Brain microvascular endothelial cell (primary cell): Measurements from ENCODE around the gene OR10Z1.

Experiments used
- DNase-seq: peaks from one replicate; pipeline ENCODE4 v3.0.0-alpha.2; 2020
- H3K27ac ChIP-seq: fragments of 250-450 bp; sonication (Bioruptor Pico); 2 replicates; pipeline ENCODE4 v1.5.1; 2020; ENCODE audit warnings: mild to moderate bottlenecking, moderate library complexity
- H3K27me3 ChIP-seq: fragments of 250-450 bp; sonication (Bioruptor Pico); replicated peaks from 2 replicates; pipeline ENCODE4 v1.5.1; 2020; ENCODE audit warnings: mild to moderate bottlenecking
- H3K36me3 ChIP-seq: fragments of 250-450 bp; sonication (Bioruptor Pico); replicated peaks from 2 replicates; pipeline ENCODE4 v1.5.1; 2020; ENCODE audit warnings: mild to moderate bottlenecking
- H3K4me3 ChIP-seq: 2 replicates; pipeline ENCODE4 v1.5.1; 2011; ENCODE audit warnings: low read depth, mild to moderate bottlenecking, control low read depth, low read length, moderate library complexity
- in situ Hi-C: cut with HindIII; loops from 2 replicates; pipeline ENCODE4 v1.10.0; 2017; ENCODE audit warnings: low sequenced_read_pairs, low pct_ligation_motif_present
- TF ChIP-seq, protein P1 (sequence below): IDR thresholded peaks from 2 replicates; pipeline ENCODE4 v1.5.1; 2011; ENCODE audit warnings: low read depth, mild to moderate bottlenecking, moderate library complexity, low read length, control low read depth, inconsistent platforms; ENCODE audit errors: missing control alignments

Gene OR10Z1, protein sequence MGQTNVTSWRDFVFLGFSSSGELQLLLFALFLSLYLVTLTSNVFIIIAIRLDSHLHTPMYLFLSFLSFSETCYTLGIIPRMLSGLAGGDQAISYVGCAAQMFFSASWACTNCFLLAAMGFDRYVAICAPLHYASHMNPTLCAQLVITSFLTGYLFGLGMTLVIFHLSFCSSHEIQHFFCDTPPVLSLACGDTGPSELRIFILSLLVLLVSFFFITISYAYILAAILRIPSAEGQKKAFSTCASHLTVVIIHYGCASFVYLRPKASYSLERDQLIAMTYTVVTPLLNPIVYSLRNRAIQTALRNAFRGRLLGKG

DNA sequence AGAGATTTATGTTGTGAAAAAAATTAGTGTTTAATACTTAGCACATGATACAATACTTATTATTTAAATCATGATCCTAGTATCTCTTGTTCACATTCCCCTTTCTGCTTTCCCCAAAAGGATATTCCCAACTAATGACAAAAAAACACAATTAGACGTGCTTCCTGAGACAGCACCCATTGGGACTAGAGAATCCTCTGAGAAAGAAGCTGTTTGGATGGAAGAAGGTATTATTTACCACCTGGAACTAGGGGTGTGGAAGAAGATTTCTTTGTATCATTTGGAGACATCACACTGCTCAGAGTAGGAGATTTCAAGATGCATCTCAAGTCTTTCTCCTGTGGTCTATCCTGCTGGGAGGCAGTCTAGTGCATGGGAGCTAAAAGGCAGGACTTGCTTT lies at the start of gene OR10Z1:
OR10Z1 (plus strand) TSS at position 301 of the 400 bp plus-strand sequence. CDS start 1,171 bp downstream, outside the sequence.
- Histone ChIP-seq H3K27me3 (no peaks in the 10 kb centered on the region), H3K4me3 (no peak within 1 kb of the TSS), H3K27ac (no peak within 1 kb of the TSS), H3K36me3 (no peaks in the 10 kb centered on the region)
- TF ChIP-seq, protein P1, sequence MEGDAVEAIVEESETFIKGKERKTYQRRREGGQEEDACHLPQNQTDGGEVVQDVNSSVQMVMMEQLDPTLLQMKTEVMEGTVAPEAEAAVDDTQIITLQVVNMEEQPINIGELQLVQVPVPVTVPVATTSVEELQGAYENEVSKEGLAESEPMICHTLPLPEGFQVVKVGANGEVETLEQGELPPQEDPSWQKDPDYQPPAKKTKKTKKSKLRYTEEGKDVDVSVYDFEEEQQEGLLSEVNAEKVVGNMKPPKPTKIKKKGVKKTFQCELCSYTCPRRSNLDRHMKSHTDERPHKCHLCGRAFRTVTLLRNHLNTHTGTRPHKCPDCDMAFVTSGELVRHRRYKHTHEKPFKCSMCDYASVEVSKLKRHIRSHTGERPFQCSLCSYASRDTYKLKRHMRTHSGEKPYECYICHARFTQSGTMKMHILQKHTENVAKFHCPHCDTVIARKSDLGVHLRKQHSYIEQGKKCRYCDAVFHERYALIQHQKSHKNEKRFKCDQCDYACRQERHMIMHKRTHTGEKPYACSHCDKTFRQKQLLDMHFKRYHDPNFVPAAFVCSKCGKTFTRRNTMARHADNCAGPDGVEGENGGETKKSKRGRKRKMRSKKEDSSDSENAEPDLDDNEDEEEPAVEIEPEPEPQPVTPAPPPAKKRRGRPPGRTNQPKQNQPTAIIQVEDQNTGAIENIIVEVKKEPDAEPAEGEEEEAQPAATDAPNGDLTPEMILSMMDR, result no peak
- DNase-seq, result no peak
- in situ Hi-C loops, result no loop called here

DNA sequence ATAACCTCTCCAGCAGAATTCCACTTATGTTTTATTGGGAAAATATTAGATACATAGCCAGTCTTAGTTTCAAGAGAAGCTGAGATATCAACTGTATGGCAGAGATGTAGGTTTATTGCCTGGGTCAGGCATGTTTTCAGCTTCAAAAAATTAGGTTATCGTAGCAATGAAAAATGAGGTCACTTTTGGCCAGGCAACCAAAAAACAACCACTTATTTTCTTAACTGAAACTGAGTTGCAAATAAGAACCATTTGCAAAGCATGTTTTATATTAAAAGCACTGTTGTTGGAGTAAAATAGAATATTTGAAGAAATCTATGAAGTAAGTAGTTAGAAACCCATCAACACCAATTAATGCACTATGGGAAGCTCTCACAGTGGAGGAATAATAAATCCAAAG lies 45.4 kb upstream of the OR10Z1 start:
- Histone ChIP-seq H3K27me3 (no peaks in the 10 kb centered on the region), H3K36me3 (no peaks in the 10 kb centered on the region), H3K27ac (no peak overlapping the region), H3K4me3 (no peak overlapping the region)
- no peak for DNase-seq
- TF ChIP-seq, protein P1, result no peak
- in situ Hi-C loops, result no loop called here

DNA sequence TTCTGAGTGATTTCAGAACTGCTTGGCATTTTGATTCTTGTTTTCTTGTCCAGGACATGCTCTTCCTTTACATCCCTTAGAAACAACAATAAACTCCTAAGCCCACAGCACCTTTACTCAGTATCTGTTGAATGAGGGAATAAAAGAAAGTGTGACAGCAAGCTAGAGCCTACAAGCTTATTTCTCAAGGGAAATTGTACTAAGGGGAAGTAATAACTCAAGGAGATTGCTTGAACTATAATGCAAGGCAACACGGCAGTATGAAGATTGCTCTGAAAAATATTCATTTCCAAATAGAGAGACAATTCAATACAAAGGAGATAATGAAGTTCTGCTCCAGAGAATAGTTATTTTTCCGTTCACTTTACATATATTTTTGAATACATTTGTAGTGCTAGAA lies 41.2 kb upstream of the OR10Z1 start:
- in situ Hi-C loops, result no loop called here
- H3K36me3 ChIP-seq, result no peaks in the 10 kb centered on the region
- TF ChIP-seq, protein P1, result no peak
- no peak overlapping the region for H3K4me3 ChIP-seq
- no peak for DNase-seq
- H3K27ac ChIP-seq, result no peak overlapping the region
- H3K27me3 ChIP-seq, result no peaks in the 10 kb centered on the region

DNA sequence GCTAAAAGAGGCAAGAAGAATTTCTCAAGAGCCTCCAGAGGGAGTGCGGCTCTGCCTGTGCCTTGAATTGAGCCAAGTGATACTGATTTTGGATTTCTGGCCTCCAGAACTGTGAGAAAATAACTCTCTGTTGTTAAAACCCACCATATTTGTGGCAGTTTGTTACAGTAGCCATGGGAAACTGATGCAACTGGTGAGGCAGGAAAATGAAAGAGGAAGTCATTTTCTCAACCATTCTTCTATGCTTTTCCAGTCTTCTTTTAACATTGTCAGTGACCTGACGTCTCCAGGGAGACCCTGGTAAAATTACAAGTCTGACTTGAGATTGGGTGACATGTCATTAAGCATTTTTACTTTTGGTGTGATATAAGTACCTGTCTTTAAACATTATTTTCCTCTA lies 40.5 kb upstream of the OR10Z1 start:
- H3K36me3 ChIP-seq, result no peaks in the 10 kb centered on the region
- no peaks in the 10 kb centered on the region for H3K27me3 ChIP-seq
- no peak overlapping the region for H3K27ac ChIP-seq
- no peak overlapping the region for H3K4me3 ChIP-seq
- TF ChIP-seq, protein P1, result no peak
- no peak for DNase-seq
- in situ Hi-C loops, result no loop called here

DNA sequence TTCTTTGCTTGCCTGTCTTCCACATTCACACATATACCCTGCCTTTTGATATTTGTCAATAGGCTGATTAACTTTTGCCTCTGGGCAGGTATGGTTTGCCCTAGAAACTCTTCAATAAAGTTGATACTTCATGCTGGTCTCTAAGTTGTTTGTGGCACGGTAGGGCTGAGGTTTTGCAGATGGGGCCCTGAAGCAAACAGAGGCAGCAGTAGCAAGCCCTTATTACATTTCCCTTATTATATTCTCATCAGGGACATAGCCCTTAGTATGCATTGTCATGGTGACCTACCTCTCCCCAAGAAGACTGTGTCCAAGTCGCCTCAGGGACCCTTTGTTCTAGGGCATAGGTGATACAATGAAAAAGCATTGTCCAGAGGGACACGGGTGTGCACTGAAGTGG lies 34.6 kb upstream of the OR10Z1 start, which contains the start of gene OR6P1:
OR6P1 (minus strand) TSS at position 101 of the 400 bp plus-strand sequence. CDS start 6,976 bp downstream, outside the sequence.
- no peaks in the 10 kb centered on the region for H3K27me3 ChIP-seq
- H3K4me3 ChIP-seq, result no peak within 1 kb of the TSS
- no peak within 1 kb of the TSS for H3K27ac ChIP-seq
- TF ChIP-seq, protein P1, result no peak
- in situ Hi-C loops, result no loop called here
- no peak for DNase-seq
- H3K36me3 ChIP-seq, result no peaks in the 10 kb centered on the region

DNA sequence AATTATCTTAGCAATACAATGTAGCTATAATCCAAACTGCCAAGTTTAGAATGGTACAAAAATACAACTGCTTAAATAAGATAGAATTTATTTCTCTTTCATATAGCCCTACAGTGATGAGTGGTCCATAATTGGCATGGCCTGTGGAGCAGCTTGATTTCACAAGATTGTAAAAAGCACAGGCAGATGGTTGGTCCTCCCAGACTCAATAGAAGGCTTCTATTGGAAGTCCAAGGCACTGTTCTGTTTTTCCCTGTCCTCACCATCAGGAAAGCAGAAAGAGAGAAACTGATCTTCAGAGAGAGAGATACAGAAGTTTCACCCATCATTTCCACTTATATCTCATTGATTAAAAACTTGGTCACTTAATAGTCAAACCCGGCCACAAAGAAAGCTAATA lies 32.8 kb upstream of the OR10Z1 start:
- in situ Hi-C loops, result no loop called here
- H3K4me3 ChIP-seq, result no peak overlapping the region
- no peak for DNase-seq
- H3K36me3 ChIP-seq, result no peaks in the 10 kb centered on the region
- TF ChIP-seq, protein P1, result no peak
- H3K27me3 ChIP-seq, result no peaks in the 10 kb centered on the region
- no peak overlapping the region for H3K27ac ChIP-seq
